Tibial nerve (tissue), 4 donors: ENCODE measurements around the gene FGGY.

Source experiments
- EP300 ChIP-seq, 2 donors: sonication (generic); formaldehyde crosslinking; IDR thresholded peaks; one replicate each; pipeline ENCODE4 v1.6.1; 2017; ENCODE audit warnings: antibody characterized with exemption in 2 of 2, mild to moderate bottlenecking in 1 of 2
- TF ChIP-seq, protein P1 (sequence below), 5 experiments: fragments of 200-600 bp in 3 of 5; fragments of 450-650 bp in 2 of 5; sonication (generic) in 3 of 5; IDR thresholded peaks; one replicate each; pipeline ENCODE4 v1.5.1; 2016 to 2019; ENCODE audit warnings: antibody characterized with exemption in 5 of 5, mild to moderate bottlenecking in 3 of 5, moderate library complexity in 2 of 5

DNA sequence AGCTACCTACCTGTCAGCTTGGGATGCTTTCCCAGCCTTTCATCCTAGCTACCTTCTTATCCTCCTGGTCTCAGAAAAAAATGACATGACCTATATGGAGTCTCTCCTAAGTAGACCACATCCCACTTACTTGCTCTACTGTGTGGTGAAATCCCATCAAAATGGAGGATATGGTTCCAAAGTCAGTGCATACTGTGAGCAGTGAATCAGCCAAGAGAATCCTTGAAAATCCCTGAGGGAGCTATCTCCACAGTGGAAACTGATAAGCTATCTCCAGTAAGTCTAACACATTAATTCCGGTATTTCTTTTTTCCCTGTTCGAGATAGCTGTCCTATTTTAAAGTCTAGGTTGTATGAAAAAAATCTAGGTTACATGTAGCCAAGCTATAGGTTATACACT lies 189.7 kb downstream of the FGGY start:
- TF ChIP-seq, protein P1, sequence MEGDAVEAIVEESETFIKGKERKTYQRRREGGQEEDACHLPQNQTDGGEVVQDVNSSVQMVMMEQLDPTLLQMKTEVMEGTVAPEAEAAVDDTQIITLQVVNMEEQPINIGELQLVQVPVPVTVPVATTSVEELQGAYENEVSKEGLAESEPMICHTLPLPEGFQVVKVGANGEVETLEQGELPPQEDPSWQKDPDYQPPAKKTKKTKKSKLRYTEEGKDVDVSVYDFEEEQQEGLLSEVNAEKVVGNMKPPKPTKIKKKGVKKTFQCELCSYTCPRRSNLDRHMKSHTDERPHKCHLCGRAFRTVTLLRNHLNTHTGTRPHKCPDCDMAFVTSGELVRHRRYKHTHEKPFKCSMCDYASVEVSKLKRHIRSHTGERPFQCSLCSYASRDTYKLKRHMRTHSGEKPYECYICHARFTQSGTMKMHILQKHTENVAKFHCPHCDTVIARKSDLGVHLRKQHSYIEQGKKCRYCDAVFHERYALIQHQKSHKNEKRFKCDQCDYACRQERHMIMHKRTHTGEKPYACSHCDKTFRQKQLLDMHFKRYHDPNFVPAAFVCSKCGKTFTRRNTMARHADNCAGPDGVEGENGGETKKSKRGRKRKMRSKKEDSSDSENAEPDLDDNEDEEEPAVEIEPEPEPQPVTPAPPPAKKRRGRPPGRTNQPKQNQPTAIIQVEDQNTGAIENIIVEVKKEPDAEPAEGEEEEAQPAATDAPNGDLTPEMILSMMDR (IDR thresholded peaks at IDR 0.05): no peak
- no peak for TF ChIP-seq EP300 (IDR thresholded peaks at IDR 0.05)
